HS-5 (cell line): Measurements from ENCODE around the gene NEK10.

Experiments
- DNase-seq: peaks from one replicate; pipeline ENCODE4 v3.0.0-alpha.2; 2012; ENCODE audit warnings: low read depth

The NEK10 gene

DNA sequence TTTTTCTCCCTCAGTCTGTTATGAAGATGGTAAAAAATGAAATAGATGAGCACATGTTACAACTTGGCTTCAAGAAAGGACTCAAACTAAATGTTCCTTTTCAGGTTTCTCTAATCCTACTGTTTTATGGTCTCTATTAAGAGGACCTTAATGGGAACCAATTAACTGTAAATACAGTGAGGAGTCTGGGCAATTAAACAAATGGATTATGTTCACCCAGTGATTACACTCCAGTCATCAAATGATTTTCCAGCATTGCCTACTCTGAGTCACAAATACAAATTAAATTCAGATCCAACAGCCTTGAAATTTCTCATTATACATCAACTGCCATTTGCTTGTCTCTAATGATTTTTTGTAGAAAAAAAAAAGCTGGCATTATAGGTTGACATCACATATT lies 129.2 kb downstream of the NEK10 start:
- DNase-seq: no peak

DNA sequence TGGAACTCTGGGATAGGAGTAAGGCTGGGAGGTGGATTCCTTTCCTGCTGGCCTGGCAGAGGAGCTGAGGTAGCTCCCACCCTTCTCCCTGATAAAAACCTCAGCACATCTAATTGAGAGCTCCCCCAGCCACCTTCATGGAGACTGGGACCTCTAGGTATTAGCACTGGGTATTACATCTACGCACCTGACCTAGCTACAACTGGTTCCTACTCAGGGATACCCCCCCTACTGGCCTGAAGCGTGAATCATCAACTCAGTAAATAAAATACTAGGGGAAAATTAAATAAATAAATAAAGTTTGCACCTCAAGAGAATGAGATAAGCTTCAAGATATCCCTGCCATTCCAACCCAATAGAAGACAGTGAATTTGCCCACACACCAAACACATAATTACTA lies 140.4 kb downstream of the NEK10 start:
- no peak for DNase-seq

DNA sequence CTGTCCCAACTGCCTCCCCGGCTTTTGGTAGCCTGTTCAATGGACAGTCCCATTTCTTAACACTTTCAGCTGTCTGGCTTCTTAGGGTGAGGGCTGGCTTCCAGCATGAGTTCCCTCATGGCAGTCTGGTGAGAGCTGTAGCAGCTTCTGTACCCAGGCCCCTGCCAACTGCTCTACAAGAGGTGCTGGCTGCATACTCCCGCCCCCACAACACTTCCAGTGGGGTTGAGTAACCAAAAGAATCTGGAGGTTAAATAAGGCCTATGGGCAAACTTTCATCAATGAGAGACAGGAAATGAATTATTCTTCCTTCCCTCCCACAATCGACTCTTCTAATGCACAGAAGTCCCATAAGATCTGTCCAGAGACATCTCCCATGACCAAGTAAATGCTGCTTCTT lies 145.0 kb downstream of the NEK10 start:
- no peak for DNase-seq

DNA sequence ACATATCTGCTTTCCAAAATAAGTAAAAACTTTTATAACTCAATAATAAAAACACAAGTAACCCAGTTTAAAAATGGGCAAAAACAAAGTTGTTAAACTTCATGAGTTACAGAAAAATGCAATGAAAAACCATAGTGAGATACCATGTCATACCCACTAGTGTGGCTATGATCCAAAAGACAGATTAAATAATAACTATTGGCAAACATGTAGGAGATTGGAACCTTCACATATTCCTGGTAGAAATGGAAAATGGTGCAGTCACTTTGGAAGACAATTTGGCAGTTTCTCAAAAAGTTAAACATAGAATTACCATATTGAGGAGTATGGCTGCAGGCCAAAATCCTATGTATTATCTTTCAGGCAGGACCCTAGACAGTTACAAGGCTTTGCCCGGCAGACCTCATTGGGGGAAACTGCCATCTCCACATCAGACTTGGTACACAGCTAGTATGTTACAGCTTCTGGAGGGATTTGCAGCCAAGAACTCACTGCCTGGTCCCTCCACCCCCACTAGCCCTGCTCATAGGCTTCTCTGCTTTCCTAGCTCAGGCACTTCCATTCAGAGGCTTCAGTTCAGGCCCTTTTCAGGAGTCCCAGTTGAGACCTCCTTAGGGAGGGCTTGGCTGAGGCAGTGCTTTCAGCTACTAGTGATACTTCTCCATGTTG lies 147.8 kb downstream of the NEK10 start:
- DNase-seq: no peak

DNA sequence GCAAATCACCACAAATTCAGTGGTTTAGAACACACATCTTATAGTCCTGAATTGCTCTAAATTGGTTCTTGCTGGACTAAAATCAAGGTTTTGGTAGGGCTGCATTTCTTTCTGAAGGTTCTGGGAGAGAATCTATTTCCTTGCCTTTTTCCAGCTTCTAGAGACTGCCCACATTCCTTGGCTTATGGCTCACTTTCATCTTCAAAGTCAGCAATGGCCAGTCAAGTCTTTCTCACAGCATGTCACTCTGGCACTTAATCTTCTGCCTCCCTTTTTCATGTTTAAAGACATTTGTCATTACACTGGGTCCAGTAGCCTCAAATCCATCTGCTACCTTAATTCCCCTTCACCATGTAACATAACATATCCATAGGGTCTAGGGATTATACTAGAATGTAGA lies 149.0 kb downstream of the NEK10 start:
- no peak for DNase-seq

DNA sequence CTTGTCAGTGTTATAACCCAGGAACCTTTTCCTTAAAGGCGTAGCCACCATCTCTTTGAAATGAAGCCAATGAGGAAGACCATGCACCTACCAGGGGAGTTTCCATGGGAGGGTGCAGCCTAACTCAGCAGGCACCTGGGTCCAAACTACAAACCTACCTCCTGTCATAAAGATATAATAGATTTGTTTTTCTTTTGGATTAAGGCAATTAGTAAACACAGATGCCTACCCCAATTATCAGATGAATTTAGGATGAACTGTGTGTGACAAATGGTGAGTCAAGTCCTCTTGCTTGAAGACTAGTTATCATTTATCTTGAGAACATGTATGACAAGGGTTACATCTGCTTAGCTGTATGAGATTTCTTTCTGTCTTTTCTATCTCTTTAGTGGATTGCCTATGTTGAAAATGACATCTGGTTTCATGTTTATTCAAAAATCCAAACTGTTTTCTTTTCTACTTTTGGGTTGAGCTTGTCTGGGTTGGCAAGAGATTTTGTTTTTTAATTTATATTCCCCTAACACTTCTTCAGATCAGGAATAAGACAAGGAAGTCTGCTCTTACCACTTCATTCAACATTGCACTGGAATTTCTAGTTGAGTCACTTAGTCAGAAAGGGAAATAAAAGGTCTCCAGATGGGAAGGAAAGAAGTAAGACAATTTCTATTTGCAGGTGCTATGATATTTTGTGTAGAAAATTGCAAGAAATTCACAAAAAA lies 149.9 kb downstream of the NEK10 start:
- peak; percentile 15 for DNase-seq

DNA sequence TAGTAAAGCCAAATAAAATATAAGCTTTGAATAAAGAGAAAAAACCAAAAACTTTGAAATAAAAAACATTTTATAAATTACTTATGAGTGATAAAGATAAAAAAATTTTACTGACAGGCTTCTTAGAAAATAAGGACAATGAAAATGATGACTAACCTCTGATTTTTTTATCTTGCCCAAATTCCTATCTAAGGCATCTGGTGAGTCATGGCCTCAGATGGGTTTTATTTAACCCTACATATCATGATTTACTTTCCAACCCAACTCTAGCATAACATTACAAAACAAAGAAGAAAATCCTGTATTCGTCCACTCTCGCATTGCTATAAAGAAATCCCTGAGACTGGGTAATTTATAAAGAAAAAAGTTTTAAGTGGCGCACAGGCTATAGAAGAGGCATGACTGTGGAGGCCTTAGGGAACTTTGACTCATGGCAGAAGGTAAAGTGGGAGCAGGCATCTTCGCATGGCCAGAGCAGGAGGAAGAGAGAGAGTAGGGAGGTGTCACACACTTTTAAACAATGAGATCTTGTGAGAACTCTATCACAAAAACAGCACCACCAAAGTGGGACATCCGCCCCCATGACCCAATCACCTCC lies 152.1 kb downstream of the NEK10 start:
- DNase-seq: peak; percentile 77

DNA sequence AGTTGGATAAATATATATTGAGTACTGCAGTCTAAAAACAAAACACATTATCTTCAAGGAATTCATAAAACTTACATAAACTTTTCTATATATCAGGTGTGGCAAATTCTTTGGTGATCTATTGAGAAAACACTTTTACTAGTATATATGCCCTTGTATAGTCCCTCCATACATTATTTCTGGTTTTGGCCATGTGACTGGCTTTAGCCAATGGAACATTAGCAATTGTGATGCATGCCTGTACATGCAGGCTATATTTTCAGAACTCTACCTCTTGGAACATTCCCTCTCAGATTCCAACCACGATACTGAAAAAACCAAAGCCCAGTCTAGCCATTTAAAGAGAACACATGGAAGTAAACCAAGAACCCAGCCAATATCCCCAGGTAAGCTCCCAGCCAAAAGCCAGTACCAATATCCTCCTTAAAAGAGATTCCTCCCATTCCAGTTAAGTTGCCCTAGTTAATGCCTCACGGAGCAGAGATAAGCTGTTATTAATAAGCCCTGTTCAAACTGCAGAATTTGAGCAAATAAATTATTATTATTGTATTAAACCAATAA lies 152.8 kb downstream of the NEK10 start:
- no peak for DNase-seq

DNA sequence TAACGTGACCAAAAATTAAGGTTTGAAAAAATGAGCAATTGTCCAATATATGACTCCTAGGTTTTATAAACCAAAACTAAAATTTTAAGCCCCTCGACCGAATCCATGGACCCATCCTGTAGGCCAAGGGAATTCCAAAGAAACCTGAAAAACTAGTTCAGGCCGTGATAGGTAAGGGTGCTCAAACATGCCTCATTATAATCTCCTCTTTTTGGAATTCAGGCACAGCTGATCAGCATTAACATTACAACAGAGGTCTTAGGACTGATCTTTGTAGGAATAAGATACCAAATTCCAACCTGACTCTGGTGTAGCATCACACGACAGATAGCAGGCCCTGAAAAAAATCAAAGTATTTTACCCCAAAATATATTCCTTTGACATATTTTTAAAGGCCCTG lies 155.7 kb downstream of the NEK10 start:
- DNase-seq: no peak

DNA sequence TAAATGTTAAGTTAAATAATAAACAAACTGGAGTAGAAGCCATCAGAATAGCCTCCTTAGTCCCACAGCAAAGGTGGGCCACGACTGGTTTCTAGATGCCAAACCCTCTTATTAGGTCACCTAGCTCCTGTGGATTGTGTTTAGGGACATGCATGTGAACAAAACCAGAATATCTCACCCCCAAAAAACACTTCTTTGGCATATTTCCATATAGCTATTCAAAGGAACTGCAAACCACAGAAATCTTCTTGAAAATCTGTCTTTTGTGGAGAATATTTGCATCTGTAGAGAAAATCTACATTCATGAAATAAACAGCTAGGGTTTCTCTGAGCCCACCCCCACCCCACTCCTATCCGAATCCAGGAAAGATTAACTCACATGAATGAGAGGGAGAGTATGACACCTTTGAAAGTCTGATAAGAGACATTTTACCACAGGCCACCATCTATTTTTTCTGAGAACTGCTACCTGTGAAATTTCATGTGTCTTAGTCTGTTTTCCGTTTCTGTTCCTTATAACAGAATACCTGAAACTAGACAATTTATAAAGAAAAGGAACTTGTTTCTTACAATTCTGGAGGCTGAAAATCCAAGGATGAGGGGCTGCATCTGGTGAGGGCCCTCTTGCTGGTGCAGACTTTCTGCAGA lies 159.4 kb downstream of the NEK10 start:
- DNase-seq: no peak

DNA sequence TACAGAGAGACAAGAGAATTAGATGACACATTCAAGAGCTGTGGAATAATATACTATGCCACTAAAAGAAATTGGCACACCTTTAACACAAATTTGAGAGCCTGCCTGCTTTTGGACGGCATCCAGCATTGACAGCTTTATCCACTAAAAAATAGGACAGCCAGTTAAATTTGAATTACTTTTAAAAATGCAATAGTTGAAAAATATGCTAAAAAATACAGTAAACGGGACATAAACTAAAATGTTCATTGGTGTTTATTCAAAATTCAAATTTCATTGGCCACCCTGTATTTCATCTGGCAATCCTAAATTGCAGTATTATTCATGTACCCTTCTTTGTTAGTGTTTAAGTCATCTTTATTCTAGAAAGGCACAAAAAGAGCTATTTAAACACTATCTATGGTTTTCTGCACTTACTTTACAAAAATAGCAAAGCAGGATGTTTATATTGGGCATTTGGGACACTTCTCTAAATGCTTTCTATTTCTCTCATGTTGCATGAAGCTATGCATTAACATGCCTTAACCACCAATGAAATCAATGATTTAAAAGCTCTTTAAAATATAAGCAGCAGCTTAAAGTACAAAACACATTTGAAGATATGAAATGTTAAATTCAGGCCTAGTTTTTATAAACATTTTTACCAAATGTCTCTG lies 160.1 kb downstream of the NEK10 start:
- DNase-seq: no peak

DNA sequence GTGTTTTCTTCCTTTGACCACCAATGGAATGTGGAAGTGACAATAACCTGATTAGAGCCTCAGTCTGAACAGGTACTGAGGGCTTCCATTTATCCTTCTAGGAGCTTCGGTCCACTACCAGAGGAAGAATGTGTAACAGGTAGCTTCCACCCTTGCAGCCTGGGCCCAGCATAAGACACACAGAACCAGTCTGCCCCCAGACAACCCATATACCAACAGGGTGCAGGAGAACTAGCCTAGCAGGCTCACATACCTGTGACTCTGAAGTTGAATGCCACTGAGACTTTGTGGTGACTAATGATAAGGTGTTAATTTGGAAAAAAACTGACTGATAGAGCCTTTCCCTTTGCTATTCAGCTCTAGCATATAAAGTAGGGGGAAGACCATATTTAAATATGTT lies 166.2 kb downstream of the NEK10 start:
- DNase-seq: no peak

DNA sequence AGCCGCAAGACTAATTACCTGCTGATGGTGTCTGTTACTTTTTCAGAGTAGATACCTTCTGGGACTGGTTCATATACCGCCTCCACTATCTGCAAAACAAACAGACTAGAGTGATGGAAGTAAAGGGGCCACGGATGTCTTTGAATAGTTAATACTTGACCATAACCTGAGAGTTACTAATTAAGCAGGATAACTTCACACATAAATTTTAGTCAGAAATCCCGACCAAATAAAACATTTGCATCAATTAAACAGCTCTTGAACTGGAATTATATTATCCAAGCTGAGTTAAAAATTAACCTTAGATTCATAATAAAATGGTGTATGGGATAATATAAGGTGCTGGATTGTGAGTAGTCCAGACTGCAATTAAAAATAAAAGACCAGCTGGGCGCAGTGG lies 167.7 kb downstream of the NEK10 start:
- no peak for DNase-seq

DNA sequence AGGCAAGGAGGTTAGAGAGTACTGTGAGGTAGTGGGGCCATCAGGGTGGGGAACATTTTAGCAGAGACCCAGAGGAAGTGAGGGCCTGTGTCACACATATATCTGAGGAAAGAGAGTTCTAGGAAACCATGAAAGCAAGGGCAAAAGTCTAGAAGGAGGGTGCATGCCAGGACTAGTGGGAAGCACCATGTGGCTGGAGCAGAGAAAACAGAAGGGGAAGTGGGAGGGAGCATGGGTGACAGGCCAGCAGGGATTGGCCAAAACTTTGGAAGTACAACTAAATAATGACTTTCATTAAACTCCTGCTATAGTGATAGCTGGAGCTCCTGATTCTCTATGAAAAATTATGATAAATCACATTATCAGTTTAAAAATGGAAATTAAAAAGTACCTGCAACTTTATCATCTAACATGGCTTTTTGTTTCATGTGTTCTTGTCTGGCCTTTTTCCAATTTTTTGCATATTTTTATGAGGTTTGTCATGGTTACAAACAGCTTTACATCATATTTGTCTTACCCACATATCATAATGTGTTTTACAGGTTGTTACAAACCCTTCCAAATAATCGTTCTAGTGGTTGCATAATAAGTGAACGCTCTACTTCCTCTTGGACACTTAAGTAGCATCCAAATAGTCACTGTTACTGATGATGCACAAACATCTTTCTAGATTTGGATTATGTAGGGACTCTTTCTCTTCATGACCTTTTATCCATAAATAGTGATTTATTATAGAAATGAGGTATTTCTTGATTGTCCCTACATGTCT lies 168.3 kb downstream of the NEK10 start:
- DNase-seq: no peak

DNA sequence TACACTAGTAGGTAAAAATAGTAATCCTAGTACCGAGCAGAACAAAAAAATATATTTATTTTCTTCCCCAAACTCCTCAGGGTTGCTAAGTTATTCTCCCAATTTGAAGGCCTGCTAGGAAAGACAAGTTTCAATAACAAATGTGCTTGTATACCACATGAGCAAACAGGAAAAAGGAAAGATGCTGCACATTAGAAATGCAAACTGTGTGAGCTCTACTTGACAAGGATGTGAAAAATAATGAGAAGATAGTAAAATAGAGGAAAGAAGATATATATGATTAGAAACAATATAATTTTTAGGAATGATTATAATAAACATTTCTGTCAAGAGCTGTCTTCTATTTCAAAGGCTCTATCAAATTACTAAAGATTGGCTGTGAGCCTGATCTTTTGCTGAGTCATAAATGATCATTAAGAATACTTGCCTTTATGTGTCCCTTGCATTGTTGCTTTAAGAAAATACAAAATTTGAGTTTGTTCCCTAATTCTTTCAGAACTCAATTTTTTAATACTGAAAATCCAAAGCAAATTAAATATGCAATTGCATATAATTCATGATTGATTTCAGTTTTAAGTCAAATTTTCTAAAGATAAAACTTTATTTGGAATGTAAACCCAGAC lies 174.2 kb downstream of the NEK10 start:
- no peak for DNase-seq

DNA sequence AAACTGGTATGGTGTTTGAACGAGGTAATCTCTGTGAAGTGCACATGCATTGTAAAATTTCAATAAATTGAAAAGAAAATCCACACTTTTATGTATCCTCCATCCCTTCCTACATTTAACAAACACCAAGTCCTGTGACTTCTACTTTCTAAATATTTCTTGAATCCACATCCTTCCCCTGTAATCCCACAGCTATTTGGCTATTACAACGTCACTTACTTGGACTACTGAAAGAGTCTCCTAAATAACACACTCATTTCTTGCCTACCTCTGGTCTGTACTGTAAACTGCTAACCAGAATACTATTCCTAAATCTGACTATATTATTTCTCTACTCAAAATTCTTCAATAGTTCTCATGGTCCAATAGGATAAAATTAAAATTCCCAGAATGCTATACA lies 176.1 kb downstream of the NEK10 start:
- DNase-seq: no peak

DNA sequence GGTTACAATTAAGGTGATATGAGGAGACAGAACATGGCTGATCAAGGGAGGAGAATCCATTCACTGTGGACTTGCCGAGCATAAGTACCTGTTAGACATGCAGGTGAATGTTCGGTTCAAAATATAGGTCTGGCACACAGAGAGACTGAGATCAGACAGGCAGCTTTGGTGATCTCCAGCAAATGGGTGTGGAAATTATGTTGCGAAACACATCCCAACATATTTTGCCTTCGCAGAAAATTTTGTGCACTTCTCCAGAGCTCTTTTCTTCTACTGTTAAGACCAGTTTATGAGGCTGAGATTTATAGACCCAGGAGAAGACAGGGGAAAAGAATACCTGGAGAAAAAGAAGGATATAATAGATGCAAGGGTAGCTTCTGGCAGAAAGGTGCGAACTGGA lies 183.2 kb downstream of the NEK10 start:
- DNase-seq: no peak

DNA sequence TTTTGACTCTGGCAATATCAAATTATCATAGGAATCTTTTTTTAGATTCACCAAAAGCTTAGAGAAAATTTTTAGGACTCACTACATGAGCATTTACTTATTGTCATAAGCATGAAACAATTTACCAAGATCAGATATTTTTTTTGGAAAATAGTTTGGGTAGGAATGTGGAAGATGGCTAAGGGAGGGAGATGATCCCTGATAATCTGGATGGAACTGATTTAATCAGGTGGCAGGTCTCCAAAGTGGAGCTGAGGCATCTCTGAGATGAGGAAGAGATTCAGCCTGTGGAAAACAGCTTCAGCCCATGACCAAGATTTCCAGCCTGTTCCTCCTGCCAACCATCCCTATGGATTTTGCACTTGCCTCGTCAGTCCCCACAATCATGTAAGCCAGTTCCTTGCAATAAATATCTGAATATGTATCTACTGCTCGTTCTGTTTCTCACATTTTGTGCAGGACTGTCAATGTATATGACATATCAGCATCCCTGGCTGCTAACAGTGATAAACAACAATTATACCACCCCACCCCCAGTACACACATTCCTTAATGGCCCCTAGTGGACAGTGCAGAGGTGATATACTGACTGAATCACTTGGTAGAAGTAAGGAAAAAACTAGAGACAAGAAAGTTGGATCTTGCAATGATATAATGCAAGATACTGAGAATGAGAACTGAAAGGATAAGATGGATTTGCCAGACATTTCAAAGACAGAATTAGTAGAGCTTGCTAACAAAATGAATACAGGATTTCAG lies 183.8 kb downstream of the NEK10 start:
- no peak for DNase-seq

DNA sequence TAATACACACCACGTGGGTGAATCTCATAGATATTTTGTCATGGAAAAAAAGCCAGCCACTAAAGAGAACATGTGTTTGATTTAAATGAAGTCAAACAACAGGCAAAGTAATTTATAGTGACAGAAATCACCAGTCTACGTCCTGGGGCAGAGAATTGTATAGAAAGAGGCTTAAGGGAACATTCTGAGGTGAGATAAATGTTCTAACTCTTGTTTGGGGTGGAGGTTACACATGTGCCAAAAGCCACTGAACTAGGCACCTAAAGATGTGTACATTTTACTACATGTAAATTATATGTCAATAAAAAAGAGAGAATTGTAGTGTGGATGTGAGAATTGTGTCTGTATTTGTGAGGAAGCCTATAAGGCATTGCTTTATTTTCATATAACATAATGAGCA lies 184.9 kb downstream of the NEK10 start:
- no peak for DNase-seq

DNA sequence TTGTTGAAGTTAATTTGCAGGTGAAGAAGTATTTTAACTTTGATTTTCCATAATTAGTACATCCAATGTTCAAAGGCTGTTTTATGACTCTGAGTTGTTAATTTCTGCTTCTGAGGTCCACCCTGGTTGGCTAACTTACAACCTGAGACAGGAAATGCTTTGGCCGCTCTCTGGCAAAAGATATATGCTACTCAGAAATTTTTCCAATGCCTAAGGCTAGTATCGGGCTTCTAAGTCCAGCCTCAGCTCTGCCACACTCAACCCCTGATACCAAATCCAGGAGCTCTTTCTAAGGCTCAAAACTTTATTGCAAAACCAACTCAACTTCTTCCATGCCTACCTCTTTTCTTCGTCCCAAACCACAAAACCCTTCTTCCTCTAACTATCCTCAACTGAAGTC lies 192.9 kb downstream of the NEK10 start:
- DNase-seq: no peak
